GM12873 (cell line): ENCODE data around the gene HSPA9.

Experiments used
- TF ChIP-seq, protein P1 (sequence below): IDR thresholded peaks from 2 replicates; pipeline ENCODE4 v1.5.1; 2012; ENCODE audit warnings: low read depth, mild to moderate bottlenecking, moderate library complexity, low read length, control low read depth; ENCODE audit not compliant: insufficient read depth; ENCODE audit errors: missing control alignments

HSPA9 gene

DNA sequence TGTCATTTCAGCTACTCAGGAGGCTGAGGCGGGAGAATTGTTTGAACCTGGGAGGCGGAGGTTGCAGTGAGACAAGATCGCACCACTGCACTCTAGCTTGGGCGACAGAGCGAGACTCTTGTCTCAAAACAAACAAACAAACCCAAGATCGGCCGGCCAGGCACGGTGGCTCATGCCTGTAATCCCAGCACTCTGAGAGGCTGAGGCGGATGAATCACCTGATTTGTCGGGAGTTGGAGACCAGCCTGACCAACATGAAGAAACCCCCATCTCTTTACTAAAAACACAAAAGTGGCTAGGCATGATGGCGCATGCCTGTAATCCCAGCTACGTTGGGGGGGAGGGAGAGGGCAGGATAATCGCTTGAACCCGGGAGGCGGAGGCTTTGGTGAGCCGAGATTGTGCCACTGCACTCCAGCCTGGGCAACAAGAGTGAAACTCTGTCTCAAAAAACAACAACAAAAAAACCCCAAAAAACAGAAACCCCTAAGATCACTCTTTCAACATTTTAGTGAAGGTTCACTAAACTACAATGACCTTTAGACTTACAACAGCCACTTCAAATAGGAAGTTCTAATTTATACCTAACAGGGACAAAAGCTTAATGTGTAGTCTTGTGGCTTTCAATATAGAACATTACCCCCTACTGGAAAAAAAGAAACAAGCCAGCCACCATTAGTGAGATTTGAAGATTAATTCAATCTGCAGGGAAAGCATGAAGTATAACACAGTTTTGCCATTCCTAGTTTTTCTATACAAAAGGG is 7.0 kb downstream of the HSPA9 start:
- TF ChIP-seq, protein P1, sequence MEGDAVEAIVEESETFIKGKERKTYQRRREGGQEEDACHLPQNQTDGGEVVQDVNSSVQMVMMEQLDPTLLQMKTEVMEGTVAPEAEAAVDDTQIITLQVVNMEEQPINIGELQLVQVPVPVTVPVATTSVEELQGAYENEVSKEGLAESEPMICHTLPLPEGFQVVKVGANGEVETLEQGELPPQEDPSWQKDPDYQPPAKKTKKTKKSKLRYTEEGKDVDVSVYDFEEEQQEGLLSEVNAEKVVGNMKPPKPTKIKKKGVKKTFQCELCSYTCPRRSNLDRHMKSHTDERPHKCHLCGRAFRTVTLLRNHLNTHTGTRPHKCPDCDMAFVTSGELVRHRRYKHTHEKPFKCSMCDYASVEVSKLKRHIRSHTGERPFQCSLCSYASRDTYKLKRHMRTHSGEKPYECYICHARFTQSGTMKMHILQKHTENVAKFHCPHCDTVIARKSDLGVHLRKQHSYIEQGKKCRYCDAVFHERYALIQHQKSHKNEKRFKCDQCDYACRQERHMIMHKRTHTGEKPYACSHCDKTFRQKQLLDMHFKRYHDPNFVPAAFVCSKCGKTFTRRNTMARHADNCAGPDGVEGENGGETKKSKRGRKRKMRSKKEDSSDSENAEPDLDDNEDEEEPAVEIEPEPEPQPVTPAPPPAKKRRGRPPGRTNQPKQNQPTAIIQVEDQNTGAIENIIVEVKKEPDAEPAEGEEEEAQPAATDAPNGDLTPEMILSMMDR, result no peak

DNA sequence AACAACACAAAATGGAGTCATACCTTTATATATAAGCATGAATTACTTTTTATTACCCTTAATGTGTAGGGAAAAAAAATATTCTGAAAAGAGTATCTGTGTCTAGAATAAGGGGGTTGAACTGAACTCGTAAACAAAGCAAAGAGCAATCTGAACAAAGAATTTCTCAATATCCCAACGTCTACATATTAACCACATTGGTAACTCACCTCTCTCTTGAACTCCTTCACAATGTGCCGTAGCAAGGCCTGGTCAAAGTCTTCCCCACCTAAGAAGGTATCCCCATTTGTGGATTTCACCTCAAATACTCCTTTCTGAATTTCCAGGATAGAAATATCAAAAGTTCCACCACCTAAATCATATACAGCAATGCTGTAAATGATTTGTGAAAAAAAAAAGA is 8.4 kb downstream of the HSPA9 start:
- TF ChIP-seq, protein P1, result no peak

DNA sequence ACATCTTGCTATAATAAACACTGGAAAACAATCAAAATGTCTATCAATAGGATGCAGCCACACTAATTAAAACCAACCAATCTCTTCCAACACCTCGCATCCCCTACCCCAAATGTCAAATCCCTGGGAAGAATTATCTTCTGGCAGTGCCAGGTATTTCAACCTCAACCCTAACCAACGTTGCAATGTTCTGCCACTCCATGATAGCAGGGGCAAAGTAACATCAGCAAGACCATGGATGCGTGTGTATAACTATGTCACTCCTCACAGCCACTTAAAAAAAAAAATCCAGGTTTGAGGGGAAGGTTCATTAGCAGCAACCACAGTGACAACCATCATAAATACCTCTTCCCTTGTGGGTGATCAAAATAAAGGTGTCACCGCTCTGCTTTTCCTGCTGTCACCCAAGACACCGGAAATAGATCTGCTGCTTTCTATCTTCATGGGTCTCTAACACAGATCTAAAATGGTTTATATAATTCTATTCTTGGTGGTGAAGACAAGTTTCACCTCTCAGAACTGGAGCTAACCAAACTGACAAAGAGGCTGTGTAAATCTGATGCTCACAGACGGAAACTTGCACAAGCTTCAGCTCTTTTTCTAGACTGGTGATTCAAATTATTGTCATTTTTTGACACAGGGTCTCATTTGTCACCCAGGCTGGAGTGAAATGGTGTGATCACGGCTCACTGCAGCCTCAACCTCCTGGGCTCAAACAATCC is 9.9 kb downstream of the HSPA9 start:
- TF ChIP-seq, protein P1, result no peak

DNA sequence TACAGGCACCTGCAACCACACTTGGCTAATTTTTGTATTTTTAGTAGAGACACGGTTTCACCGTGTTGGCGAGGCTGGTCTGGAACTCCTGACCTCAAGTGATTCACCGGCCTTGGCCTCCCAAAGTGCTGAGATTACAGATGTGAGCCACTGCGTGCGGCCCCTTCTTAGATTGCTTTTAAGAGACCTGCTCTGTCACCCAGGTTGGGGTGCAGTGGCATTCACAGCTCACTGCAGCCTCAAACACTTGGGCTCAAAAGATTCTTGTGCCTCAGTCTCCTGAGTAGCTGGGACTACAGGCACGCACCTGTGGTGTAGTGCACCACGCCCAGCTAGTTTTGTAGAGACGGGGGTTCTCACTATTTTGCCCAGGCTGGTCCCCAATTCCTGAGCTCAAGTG is 11.0 kb downstream of the HSPA9 start:
- TF ChIP-seq, protein P1, result no peak

DNA sequence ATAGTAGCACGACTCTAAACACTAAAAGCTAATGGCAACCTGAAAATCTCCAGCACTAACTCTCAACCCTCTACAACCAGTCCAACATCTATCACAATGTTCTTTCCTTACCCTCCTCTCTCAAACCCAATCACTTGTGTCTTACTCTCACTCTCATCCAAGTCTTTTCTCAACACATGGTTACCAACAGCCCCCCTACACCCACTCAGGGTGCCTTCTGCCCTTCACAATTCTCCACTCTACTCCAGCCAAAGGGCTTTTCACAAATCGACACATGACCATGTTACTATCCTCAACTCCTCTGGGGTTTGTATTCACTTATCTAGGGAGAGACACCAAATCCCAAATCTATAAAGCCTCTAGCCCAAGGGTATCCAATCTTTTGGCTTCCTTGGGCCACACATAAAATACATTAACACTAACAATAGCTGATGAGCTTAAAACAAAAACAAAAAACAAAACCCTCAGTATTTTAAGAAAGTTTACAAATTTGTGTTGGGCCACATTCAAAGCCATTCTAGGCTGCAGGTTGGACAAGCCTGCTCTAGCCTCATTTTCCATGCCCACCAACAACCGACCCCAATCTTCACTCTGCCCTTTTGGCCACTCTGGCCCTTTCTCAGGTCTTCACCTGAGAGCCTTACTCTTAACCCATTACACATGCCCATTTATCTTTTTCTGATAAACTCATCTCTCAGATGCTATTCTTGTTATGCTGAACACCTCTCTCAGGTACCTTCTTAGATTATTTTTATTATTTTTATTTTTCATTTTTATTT is 11.7 kb downstream of the HSPA9 start:
- TF ChIP-seq, protein P1, result no peak

DNA sequence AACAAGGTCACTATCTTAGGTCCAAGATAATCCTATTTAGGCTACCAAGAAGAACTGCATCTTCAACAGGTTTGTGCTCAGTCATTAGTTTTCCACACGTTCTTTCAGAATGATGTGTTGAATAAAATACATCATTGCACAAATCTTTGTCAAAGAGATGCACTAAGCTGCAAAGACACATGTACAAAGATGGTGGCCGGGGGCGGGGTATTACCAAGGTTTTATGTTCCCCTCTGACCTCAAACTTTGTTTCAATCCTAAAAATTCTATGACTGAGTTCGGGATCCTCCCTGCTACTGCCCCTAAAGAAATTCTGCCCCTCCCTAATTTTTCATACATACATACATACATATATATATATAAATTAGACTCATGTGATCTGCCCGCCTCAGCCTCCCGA is 14.2 kb downstream of the HSPA9 start:
- TF ChIP-seq, protein P1, result no peak

DNA sequence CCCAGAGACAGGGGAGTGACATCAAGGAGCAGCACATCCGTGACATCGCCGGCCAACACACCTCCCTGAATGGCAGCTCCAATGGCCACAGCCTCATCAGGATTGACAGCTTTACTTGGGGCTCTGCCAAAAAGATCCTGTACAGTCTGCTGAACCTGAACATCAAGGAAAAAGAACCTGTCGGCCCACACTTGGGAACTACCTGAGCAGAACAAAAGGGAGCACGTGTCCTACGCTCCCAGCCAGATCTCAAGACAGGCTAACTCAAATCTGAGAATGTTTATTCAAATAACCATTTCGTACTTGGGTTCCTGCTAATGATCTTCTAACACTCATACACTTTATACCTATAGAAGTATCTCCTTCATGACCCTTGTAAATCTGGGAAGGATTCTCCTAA is 15.3 kb downstream of the HSPA9 start:
- TF ChIP-seq, protein P1, result no peak
